Activated naive CD4-positive, alpha-beta T cell treated with anti-CD3 and anti-CD28 coated beads for 36 hours (primary cell): ENCODE data around the gene TELO2. TPM values are rescaled to one million over a fixed set of nuclear protein-coding genes. Genes with fewer than 3 reads are reported as not detected.

Experiments used
- CTCF ChIA-PET: fragments of 350-600 bp; sonication (Branson Sonifier 250); formaldehyde crosslinking; loops from one replicate; lab custom pipeline; 2021; ENCODE audit warnings: antibody characterized with exemption; lab: Charles Lee
- DNase-seq: peaks from one replicate; pipeline ENCODE4 v3.0.0-alpha.2; 2020
- H3K27ac Mint-ChIP-seq: one replicate; pipeline ENCODE4 v1.8.0; 2021; ENCODE audit warnings: mild to moderate bottlenecking, mixed read lengths
- H3K27me3 Mint-ChIP-seq: one replicate; pipeline ENCODE4 v1.8.0; 2021; ENCODE audit warnings: low read depth, mixed read lengths
- H3K36me3 Mint-ChIP-seq: one replicate; pipeline ENCODE4 v1.8.0; 2021; ENCODE audit warnings: low read depth, mixed read lengths
- H3K4me1 Mint-ChIP-seq: one replicate; pipeline ENCODE4 v1.8.0; 2021; ENCODE audit warnings: low read depth, mixed read lengths
- H3K4me3 Mint-ChIP-seq: one replicate; pipeline ENCODE4 v1.8.0; 2021; ENCODE audit warnings: mild to moderate bottlenecking, moderate library complexity, mixed read lengths
- H3K9me3 Mint-ChIP-seq: one replicate; pipeline ENCODE4 v1.8.0; 2021; ENCODE audit warnings: mixed read lengths
- intact Hi-C: fragments of 100-400 bp; cut with micrococcal nuclease; formaldehyde crosslinking; loops from one replicate; pipeline ENCODE4 v1.15.1; 2023
- total RNA-seq, 2 experiments: library from RNA; stranded (reverse); gene quantifications; one replicate each; pipeline ENCODE4 v1.2.3, GENCODE V29; 2021

Gene TELO2
- total RNA-seq, 2 experiments from 2014 or later = 68.1 to 76.1 TPM

DNA sequence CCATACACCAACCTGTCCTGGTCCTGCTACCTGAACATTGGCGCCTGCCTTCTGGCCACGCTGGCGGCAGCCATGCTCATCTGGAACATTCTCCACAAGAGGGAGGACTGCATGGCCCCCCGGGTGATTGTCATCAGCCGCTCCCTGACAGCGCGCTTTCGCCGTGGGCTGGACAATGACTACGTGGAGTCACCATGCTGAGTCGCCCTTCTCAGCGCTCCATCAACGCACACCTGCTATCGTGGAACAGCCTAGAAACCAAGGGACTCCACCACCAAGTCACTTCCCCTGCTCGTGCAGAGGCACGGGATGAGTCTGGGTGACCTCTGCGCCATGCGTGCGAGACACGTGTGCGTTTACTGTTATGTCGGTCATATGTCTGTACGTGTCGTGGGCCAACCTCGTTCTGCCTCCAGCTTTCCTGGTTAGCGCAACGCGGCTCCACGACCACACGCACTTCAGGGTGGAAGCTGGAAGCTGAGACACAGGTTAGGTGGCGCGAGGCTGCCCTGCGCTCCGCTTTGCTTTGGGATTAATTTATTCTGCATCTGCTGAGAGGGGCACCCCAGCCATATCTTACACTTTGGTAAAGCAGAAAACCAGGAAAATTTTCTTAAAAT is 61.8 kb downstream of the TELO2 start:
- Mint-ChIP-seq H3K4me3 (no peak overlapping the region), H3K36me3 (peaks cover under 1% of the 10 kb centered on the region), H3K9me3 (no peaks in the 10 kb centered on the region), H3K27ac (no peak overlapping the region), H3K4me1 (peaks cover 31% of the 10 kb centered on the region), H3K27me3 (no peaks in the 10 kb centered on the region)
- DNase-seq = no peak
- CTCF ChIA-PET = no interaction called here
- intact Hi-C loops = no loop called here

DNA sequence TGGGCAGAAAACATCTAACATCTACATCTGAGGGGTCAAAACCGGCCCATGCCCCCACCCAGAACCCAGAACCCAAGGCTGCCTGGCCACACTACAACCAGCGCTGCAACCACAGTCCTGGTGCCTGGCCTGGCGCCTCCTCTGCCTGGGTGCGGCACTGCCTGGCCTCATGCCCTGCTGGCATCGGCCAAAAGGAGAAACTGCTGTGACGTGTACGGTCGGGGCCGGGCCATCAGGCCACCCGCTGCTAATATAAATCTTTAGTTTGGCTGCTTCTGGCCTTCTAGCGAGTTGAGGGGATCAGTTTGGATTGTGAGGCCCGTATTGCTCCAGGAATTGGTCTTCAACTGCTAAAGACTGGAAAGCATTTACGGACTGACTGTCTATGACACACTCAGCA is 63.1 kb downstream of the TELO2 start:
- intact Hi-C loops = no loop called here
- CTCF ChIA-PET = no interaction called here
- Mint-ChIP-seq H3K4me1 (peaks cover 34% of the 10 kb centered on the region), H3K27ac (no peak overlapping the region), H3K4me3 (no peak overlapping the region), H3K27me3 (no peaks in the 10 kb centered on the region), H3K9me3 (no peaks in the 10 kb centered on the region), H3K36me3 (no peaks in the 10 kb centered on the region)
- no peak for DNase-seq

DNA sequence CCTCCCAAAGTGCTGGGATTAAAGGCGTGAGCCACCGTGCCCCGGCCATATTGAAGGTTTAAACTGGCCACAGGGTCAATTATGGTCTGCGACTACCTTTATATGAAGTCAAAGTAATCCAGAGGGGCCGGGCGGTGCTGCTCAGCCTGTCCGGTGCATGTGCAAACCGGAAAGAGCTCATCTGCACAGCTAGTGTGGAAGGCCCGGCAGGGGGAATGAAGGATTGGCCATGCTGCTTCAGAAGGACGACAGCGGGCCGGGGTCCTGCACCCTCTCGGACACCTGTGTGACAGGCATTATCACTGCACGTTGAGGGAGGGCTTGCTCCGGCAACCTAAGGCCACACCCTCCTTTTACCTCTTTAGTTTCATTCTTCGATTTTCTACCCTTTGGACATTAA is 63.9 kb downstream of the TELO2 start:
- DNase-seq = no peak
- Mint-ChIP-seq H3K27ac (no peak overlapping the region), H3K36me3 (no peaks in the 10 kb centered on the region), H3K4me1 (peaks cover 39% of the 10 kb centered on the region), H3K27me3 (no peaks in the 10 kb centered on the region), H3K4me3 (no peak overlapping the region), H3K9me3 (no peaks in the 10 kb centered on the region)
- intact Hi-C loops = no loop called here
- CTCF ChIA-PET = no interaction called here

DNA sequence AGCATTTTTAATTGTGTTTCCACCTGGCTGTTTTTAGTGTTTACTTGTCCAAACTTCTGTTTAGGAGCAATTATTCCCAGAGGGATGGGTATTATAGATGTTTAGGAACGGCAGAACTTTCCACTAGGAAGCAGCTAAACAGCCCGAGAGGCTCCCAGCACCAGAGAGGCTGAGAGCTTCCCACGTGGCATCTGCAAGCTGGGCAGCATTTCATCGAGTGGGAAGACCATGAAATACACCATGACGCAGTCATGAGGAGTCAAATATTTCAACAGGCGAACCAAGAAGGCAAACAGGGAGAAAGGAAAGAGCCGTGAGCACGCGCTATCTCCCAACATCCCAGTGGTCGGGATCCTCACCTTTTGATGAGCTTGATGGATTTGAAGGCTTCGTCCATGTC is 64.4 kb downstream of the TELO2 start:
- Mint-ChIP-seq H3K4me3 (no peak overlapping the region), H3K9me3 (no peaks in the 10 kb centered on the region), H3K36me3 (no peaks in the 10 kb centered on the region), H3K27me3 (no peaks in the 10 kb centered on the region), H3K4me1 (peaks cover 38% of the 10 kb centered on the region), H3K27ac (peak overlapping the region; percentile 1)
- intact Hi-C loops = no loop called here
- CTCF ChIA-PET = no interaction called here
- DNase-seq = no peak

DNA sequence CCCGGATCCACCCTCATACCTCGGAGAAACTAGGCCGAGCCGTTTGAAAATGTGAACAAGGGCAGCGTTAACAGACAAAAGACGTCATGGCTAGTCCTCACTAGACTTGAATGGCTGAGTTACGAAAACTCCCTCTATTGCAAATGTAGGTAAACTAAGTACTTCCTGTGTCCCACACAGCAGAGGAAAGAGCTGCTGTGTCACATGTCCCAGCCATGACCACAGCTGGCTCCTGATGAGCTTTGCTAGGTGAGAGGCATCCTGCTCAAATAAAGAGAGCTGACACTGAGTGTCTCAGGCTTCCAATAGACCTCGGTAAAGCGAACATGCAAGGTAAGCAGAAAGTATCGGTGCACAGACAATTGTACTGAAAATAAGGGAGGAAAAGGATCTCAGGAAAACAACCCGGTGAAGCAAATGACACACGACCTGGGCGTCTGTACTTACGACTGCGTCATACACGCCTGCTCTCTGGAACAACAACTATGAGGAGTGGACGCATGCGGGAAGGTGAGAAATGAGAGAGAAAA is 66.4 kb downstream of the TELO2 start:
- Mint-ChIP-seq H3K27ac (peak overlapping the region; percentile 38), H3K4me1 (peaks cover 38% of the 10 kb centered on the region), H3K9me3 (no peaks in the 10 kb centered on the region), H3K36me3 (no peaks in the 10 kb centered on the region), H3K4me3 (no peak overlapping the region), H3K27me3 (no peaks in the 10 kb centered on the region)
- peak; percentile 51 for DNase-seq
- CTCF ChIA-PET = no interaction called here
- intact Hi-C loops = no loop called here

Other genes starting within 250 kb of the TELO2 start
- gene TPSD1, start 237.3 kb upstream of the TELO2 start, total RNA-seq = not detected
- 100 to 1,000 TPM; 273 to 297 TPM for gene UBE2I, start 183.7 kb upstream of the TELO2 start, total RNA-seq
- under 1 TPM; 0.10 to 0.37 TPM for gene BAIAP3, start 159.7 kb upstream of the TELO2 start, total RNA-seq
- gene TSR3, start 141.5 kb upstream of the TELO2 start, total RNA-seq = 10 to 100 TPM; 48.5 to 50.7 TPM
- 10 to 100 TPM; 15.9 to 17.3 TPM for gene GNPTG, start 141.4 kb upstream of the TELO2 start, total RNA-seq
- 10 to 100 TPM; 35.9 to 38.4 TPM for gene UNKL, start 78.7 kb upstream of the TELO2 start, total RNA-seq
- gene UQCC4, start 72.6 kb upstream of the TELO2 start, total RNA-seq = 10 to 100 TPM; 11.2 to 12.2 TPM
- gene PERCC1, start 62.3 kb upstream of the TELO2 start, total RNA-seq = under 1 TPM in 1 of 2 experiments, not detected in 1; 0.31 TPM
- 1 to 10 TPM in 1 of 2 experiments, under 1 TPM in 1; 0.74 to 1.8 TPM for gene CCDC154, start 48.8 kb upstream of the TELO2 start, total RNA-seq
- 10 to 100 TPM; 31.7 to 34.5 TPM for gene CLCN7, start 18.3 kb upstream of the TELO2 start, total RNA-seq
- not detected for gene PTX4, start 4.4 kb upstream of the TELO2 start, total RNA-seq
- 1 to 10 TPM; 7.7 to 8.2 TPM for gene TMEM204, start 40.3 kb downstream of the TELO2 start, total RNA-seq
- gene IFT140, start 118.7 kb downstream of the TELO2 start, total RNA-seq = 10 to 100 TPM; 10.6 to 14.3 TPM
- gene CRAMP1, start 119.0 kb downstream of the TELO2 start, total RNA-seq = 10 to 100 TPM; 11.3 to 15.7 TPM
- 10 to 100 TPM; 54.0 to 69.4 TPM for gene JPT2, start 184.9 kb downstream of the TELO2 start, total RNA-seq
- 10 to 100 TPM; 46.5 to 50.7 TPM for gene MAPK8IP3, start 212.8 kb downstream of the TELO2 start, total RNA-seq